WTC11 (cell line): Measurements from ENCODE around the gene PCDHGA1. TPM values are rescaled to one million over a fixed set of nuclear protein-coding genes. Genes with fewer than 3 reads are reported as not detected.

ENCODE experiments used
- ATAC-seq: fragments of 200-7000 bp; cut with Tn5 transposase; 2 replicates; pipeline ENCODE4 v1.10.0; 2021; ENCODE audit warnings: mild to moderate bottlenecking, moderate library complexity
- CTCF ChIA-PET: fragments of 300-600 bp; sonication (Branson Sonifier 250); formaldehyde crosslinking; loops from one replicate; lab custom pipeline; 2021; ENCODE audit warnings: antibody characterized with exemption; lab: Charles Lee
- POLR2A ChIA-PET: fragments of 350-600 bp; sonication (Branson Sonifier 250); formaldehyde crosslinking; loops from one replicate; lab custom pipeline; 2021; ENCODE audit warnings: antibody characterized with exemption; lab: Charles Lee
- DNase-seq: peaks from one replicate; pipeline ENCODE4 v3.0.0; 2021; ENCODE audit warnings: low spot score
- H3K27ac Mint-ChIP-seq: 2 replicates; pipeline ENCODE4 v1.8.0; 2021; ENCODE audit warnings: mixed read lengths
- H3K27me3 Mint-ChIP-seq: 2 replicates; pipeline ENCODE4 v1.8.0; 2021; ENCODE audit warnings: low read depth, mild to moderate bottlenecking, moderate library complexity, mixed read lengths
- H3K36me3 Mint-ChIP-seq: 2 replicates; pipeline ENCODE4 v1.8.0; 2021; ENCODE audit warnings: mixed read lengths
- H3K4me1 Mint-ChIP-seq: 2 replicates; pipeline ENCODE4 v1.8.0; 2022; ENCODE audit warnings: mixed read lengths
- H3K4me3 Mint-ChIP-seq: 2 replicates; pipeline ENCODE4 v1.8.0; 2021; ENCODE audit warnings: mild to moderate bottlenecking, moderate library complexity, mixed read lengths
- H3K9me3 Mint-ChIP-seq: 2 replicates; pipeline ENCODE4 v1.8.0; 2021; ENCODE audit warnings: mixed read lengths
- AFF4 ChIP-seq: sonication (generic); formaldehyde crosslinking; IDR thresholded peaks from 2 replicates; pipeline ENCODE4 v1.8.1; 2023; ENCODE audit warnings: mild to moderate bottlenecking, missing genetic modification reagents, borderline replicate concordance
- ATF1 ChIP-seq: sonication (generic); formaldehyde crosslinking; IDR thresholded peaks from 2 replicates; pipeline ENCODE4 v1.8.1; 2023; ENCODE audit warnings: mild to moderate bottlenecking, moderate library complexity, missing genetic modification reagents
- CDX4 ChIP-seq: fragments of 250-450 bp; sonication (Bioruptor Pico); IDR thresholded peaks from 2 replicates; pipeline ENCODE4 v1.9.0; 2021; ENCODE audit warnings: moderate library complexity, mild to moderate bottlenecking, inconsistent platforms, borderline replicate concordance
- CTCF ChIP-seq: fragments of 200-600 bp; IDR thresholded peaks from 2 replicates; pipeline ENCODE4 v1.8.0; 2022; ENCODE audit warnings: antibody characterized with exemption
- EMX1 ChIP-seq: fragments of 250-450 bp; sonication (Bioruptor Pico); IDR thresholded peaks from 2 replicates; pipeline ENCODE4 v1.8.0; 2021; ENCODE audit warnings: mild to moderate bottlenecking
- FOXK1 ChIP-seq: sonication (generic); formaldehyde crosslinking; IDR thresholded peaks from 2 replicates; pipeline ENCODE4 v1.8.0; 2022; ENCODE audit warnings: mild to moderate bottlenecking, moderate library complexity, missing genetic modification reagents
- GABPB1 ChIP-seq: sonication (generic); formaldehyde crosslinking; IDR thresholded peaks from 2 replicates; pipeline ENCODE4 v1.8.1; 2023; ENCODE audit warnings: mild to moderate bottlenecking, missing genetic modification reagents
- NR3C1 ChIP-seq: sonication (generic); formaldehyde crosslinking; conservative IDR thresholded peaks from 2 replicates; pipeline ENCODE4 v1.8.1; 2023; ENCODE audit warnings: low read depth, mild to moderate bottlenecking, missing genetic modification reagents
- OVOL2 ChIP-seq: fragments of 250-450 bp; sonication (Bioruptor Pico); IDR thresholded peaks from 2 replicates; pipeline ENCODE4 v1.9.0; 2021; ENCODE audit warnings: mild to moderate bottlenecking, borderline replicate concordance
- SMAD4 ChIP-seq: sonication (generic); formaldehyde crosslinking; IDR thresholded peaks from 2 replicates; pipeline ENCODE4 v1.8.0; 2022; ENCODE audit warnings: mild to moderate bottlenecking, missing genetic modification reagents
- SOX15 ChIP-seq: fragments of 250-450 bp; sonication (Bioruptor Pico); IDR thresholded peaks from 2 replicates; pipeline ENCODE4 v1.9.0; 2021; ENCODE audit warnings: mild to moderate bottlenecking
- SP1 ChIP-seq: sonication (generic); formaldehyde crosslinking; conservative IDR thresholded peaks from 2 replicates; pipeline ENCODE4 v1.8.1; 2022; ENCODE audit warnings: missing genetic modification reagents
- TEAD1 ChIP-seq: sonication (generic); formaldehyde crosslinking; IDR thresholded peaks from 2 replicates; pipeline ENCODE4 v1.8.0; 2022; ENCODE audit warnings: mild to moderate bottlenecking, missing genetic modification reagents
- TEAD4 ChIP-seq: sonication (generic); formaldehyde crosslinking; IDR thresholded peaks from 2 replicates; pipeline ENCODE4 v1.8.0; 2022; ENCODE audit warnings: mild to moderate bottlenecking, missing genetic modification reagents
- TP53 ChIP-seq: sonication (generic); formaldehyde crosslinking; IDR thresholded peaks from 2 replicates; pipeline ENCODE4 v1.8.1; 2023; ENCODE audit warnings: mild to moderate bottlenecking, missing genetic modification reagents
- USF2 ChIP-seq: sonication (generic); formaldehyde crosslinking; IDR thresholded peaks from 2 replicates; pipeline ENCODE4 v1.8.1; 2023; ENCODE audit warnings: mild to moderate bottlenecking, missing genetic modification reagents, moderate library complexity
- ZBTB21 ChIP-seq: sonication (generic); formaldehyde crosslinking; IDR thresholded peaks from 2 replicates; pipeline ENCODE4 v1.8.1; 2023; ENCODE audit warnings: mild to moderate bottlenecking, missing genetic modification reagents, borderline replicate concordance
- ZBTB43 ChIP-seq: sonication (generic); formaldehyde crosslinking; IDR thresholded peaks from 2 replicates; pipeline ENCODE4 v1.8.1; 2023; ENCODE audit warnings: mild to moderate bottlenecking, missing genetic modification reagents
- ZMAT4 ChIP-seq: fragments of 250-450 bp; sonication (Bioruptor Pico); IDR thresholded peaks from 2 replicates; pipeline ENCODE4 v1.9.0; 2021; ENCODE audit warnings: mild to moderate bottlenecking
- ZNF281 ChIP-seq: sonication (generic); formaldehyde crosslinking; IDR thresholded peaks from 2 replicates; pipeline ENCODE4 v1.8.0; 2023; ENCODE audit warnings: mild to moderate bottlenecking, missing genetic modification reagents
- total RNA-seq: library from RNA; stranded (reverse); gene quantifications from 3 replicates; pipeline ENCODE4 v1.2.3, GENCODE V29; 2021

PCDHGA1 gene
- total RNA-seq, 1 experiment from 2014 or later, result 1.5 TPM

- ATAC-seq, result no peak
- TF ChIP-seq SOX15 (CRISPR knock-in tag), result no peak
- POLR2A ChIA-PET, result interaction anchor here (1.0 to 1.8 kb wide), 4 partner anchors 11 to 111 kb away, joined by 3 to 9 read pairs (median 3); partner anchors contain the start of genes PCDHGA10 and PCDHGC4
These were observed 193.7 kb downstream of the PCDHGA1 start for GRCh38 chr5:141523991-141524390.

GRCh38 chr5:141524604-141525597 is 194.6 kb downstream of the PCDHGA1 start:
- peaks cover 56% of the 10 kb centered on the region for H3K36me3 Mint-ChIP-seq
- H3K27ac Mint-ChIP-seq, result peak overlapping the region; percentile 87
- peak; percentile 98 for ATAC-seq
- CTCF ChIA-PET, result interaction anchor here (0.6 to 4.0 kb wide), 65 partner anchors 9 to 430 kb away, joined by 3 to 103 read pairs (median 6); partner anchors contain the start of genes PCDHB11, PCDHB13, PCDHB14 and PCDHB15
- no peak overlapping the region for H3K4me3 Mint-ChIP-seq
- peak; percentile 93 for DNase-seq
- H3K9me3 Mint-ChIP-seq, result no peaks in the 10 kb centered on the region
- peaks cover 23% of the 10 kb centered on the region for H3K4me1 Mint-ChIP-seq
- POLR2A ChIA-PET, result interaction anchor here (1.0 to 1.8 kb wide), 4 partner anchors 12 to 112 kb away, joined by 3 to 9 read pairs (median 3); partner anchors contain the start of genes PCDHGA10 and PCDHGC4
- H3K27me3 Mint-ChIP-seq, result no peaks in the 10 kb centered on the region
- TF ChIP-seq ATF1 (CRISPR knock-in tag) (no peak), ZBTB43 (CRISPR knock-in tag) (no peak), USF2 (CRISPR knock-in tag) (0 out of 2 replicates have a peak, but pooled peaks have one; percentile 29), SP1 (CRISPR knock-in tag) (peak; percentile 72), AFF4 (CRISPR knock-in tag) (peak; percentile 77; the same call in 1 of the 2 replicates), TEAD4 (peak; percentile 79; the same call in 1 of the 2 replicates), FOXK1 (0 out of 2 replicates have a peak, but pooled peaks have one; percentile 41), EMX1 (CRISPR knock-in tag) (no peak), ZMAT4 (no peak), ZNF281 (CRISPR knock-in tag) (0 out of 2 replicates have a peak, but pooled peaks have one; percentile 50), CTCF (peak; percentile 97), NR3C1 (0 out of 2 replicates have a peak, but pooled peaks have one; percentile 70), GABPB1 (CRISPR knock-in tag) (no peak), SMAD4 (CRISPR knock-in tag) (no peak), CDX4 (CRISPR knock-in tag) (no peak), TEAD1 (CRISPR knock-in tag) (peak; percentile 91; the same call in 1 of the 2 replicates), TP53 (CRISPR knock-in tag) (peak; percentile 68; the same call in 1 of the 2 replicates), ZBTB21 (CRISPR knock-in tag) (peak; percentile 88; the same call in 1 of the 2 replicates), OVOL2 (CRISPR knock-in tag) (no peak)

More at GRCh38 chr5:141523991-141524390, 193.7 kb downstream of the PCDHGA1 start:
- H3K9me3 Mint-ChIP-seq, result no peaks in the 10 kb centered on the region
- no peaks in the 10 kb centered on the region for H3K27me3 Mint-ChIP-seq
- peaks cover 63% of the 10 kb centered on the region for H3K36me3 Mint-ChIP-seq
- DNase-seq, result no peak
- peaks cover 23% of the 10 kb centered on the region for H3K4me1 Mint-ChIP-seq
- no peak overlapping the region for H3K4me3 Mint-ChIP-seq
- CTCF ChIA-PET, result interaction anchor here (0.6 to 4.0 kb wide), 63 partner anchors 10 to 429 kb away, joined by 3 to 103 read pairs (median 6); partner anchors contain the start of genes PCDHB11, PCDHB13, PCDHB14 and PCDHB15
- peak overlapping the region; percentile 69; the same call in 1 of the 2 replicates for H3K27ac Mint-ChIP-seq
